Measurements from ENCODE around the gene JARID2.

DNA sequence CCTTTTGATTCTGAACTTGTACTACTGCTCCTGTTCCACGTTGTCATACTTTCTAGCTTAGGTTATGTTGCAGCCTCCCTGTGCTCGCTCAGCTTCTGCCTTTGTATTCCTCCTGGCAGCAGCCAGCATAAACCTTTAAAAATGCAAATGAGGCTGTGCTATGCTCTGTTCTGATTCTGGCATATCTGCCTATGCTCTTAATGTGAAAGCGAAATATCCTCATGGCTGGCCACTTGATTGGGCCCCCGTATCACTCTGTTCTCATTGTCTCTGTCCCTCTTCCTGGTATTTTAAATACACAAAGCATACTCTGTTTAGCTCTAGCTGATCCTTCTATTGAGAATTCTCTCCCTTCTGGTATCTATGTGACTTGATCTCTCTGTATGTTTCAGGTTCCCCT, 139.0 kb downstream of the JARID2 start:
- TF ChIP-seq, protein P1, sequence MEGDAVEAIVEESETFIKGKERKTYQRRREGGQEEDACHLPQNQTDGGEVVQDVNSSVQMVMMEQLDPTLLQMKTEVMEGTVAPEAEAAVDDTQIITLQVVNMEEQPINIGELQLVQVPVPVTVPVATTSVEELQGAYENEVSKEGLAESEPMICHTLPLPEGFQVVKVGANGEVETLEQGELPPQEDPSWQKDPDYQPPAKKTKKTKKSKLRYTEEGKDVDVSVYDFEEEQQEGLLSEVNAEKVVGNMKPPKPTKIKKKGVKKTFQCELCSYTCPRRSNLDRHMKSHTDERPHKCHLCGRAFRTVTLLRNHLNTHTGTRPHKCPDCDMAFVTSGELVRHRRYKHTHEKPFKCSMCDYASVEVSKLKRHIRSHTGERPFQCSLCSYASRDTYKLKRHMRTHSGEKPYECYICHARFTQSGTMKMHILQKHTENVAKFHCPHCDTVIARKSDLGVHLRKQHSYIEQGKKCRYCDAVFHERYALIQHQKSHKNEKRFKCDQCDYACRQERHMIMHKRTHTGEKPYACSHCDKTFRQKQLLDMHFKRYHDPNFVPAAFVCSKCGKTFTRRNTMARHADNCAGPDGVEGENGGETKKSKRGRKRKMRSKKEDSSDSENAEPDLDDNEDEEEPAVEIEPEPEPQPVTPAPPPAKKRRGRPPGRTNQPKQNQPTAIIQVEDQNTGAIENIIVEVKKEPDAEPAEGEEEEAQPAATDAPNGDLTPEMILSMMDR (IDR thresholded peaks at IDR 0.05 in 4 of 5, conservative IDR thresholded peaks at IDR 0.05 in 1 of 5), result no peak
- TF ChIP-seq POLR2A (IDR thresholded peaks at IDR 0.05), result no peak

Measured in gastrocnemius medialis (tissue), 4 donors.